Endothelial cell of umbilical vein (primary cell): Measurements from ENCODE around the gene MRM2.

Source experiments
- CTCF ChIP-seq, 2 donors: IDR thresholded peaks; 1 replicate in 1 of 2; 2 replicates in 1 of 2; pipeline ENCODE4 v1.5.1; 2011; ENCODE audit warnings: low read length in 2 of 2, mild to moderate bottlenecking in 2 of 2, moderate library complexity in 2 of 2, control low read depth in 1 of 2, inconsistent platforms in 1 of 2, low read depth in 1 of 2; ENCODE audit not compliant: insufficient read depth in 1 of 2; ENCODE audit errors: extremely low read depth in 1 of 2
- EZH2 ChIP-seq: IDR thresholded peaks from 2 replicates; pipeline ENCODE4 v1.6.1; 2012; ENCODE audit warnings: borderline replicate concordance, low read depth, mild to moderate bottlenecking, moderate library complexity, low read length, inconsistent platforms; ENCODE audit not compliant: severe bottlenecking
- FOS ChIP-seq: IDR thresholded peaks from 2 replicates; pipeline ENCODE4 v1.6.1; 2011; ENCODE audit warnings: mild to moderate bottlenecking, low read length, moderate library complexity, borderline replicate concordance; ENCODE audit not compliant: insufficient read depth
- JUN ChIP-seq: IDR thresholded peaks from 2 replicates; pipeline ENCODE4 v1.6.1; 2011; ENCODE audit warnings: borderline replicate concordance, low read depth; ENCODE audit not compliant: insufficient read length, insufficient read depth
- MYC ChIP-seq: IDR thresholded peaks from one replicate; pipeline ENCODE4 v1.6.1; 2011; ENCODE audit warnings: mild to moderate bottlenecking, low read depth, low read length
- POLR2A ChIP-seq: IDR thresholded peaks from 2 replicates; pipeline ENCODE4 v1.6.1; 2012; ENCODE audit warnings: low read depth, mild to moderate bottlenecking, control low read depth, low read length
- POLR2AphosphoS5 ChIP-seq: IDR thresholded peaks from 2 replicates; pipeline ENCODE4 v1.6.1; 2012; ENCODE audit warnings: low read depth, mild to moderate bottlenecking, control low read depth, low read length, moderate library complexity; ENCODE audit not compliant: insufficient read depth
- TF ChIP-seq, protein P1 (sequence below): IDR thresholded peaks from 2 replicates; pipeline ENCODE4 v1.6.1; 2011; ENCODE audit not compliant: insufficient read depth, insufficient read length

DNA sequence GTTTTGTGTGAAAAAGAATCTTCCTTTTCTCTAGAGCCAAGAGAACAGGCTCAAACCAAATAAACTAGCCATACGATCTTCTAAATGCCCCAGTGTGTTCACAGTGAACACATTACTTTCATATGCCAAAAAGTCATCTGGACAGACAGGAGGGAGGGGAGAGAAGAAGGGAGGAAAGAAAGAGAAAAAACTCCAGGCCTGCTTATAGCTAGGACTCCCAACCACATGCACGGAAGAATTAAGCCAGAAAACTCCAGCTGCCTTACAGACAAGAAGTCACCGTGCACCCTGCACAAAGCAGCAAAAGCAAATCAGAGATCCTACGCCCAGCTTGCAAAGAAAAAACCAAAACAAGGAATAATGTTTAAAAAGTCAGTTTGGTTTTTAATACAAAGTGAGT is 37.9 kb upstream of the MRM2 start:
- TF ChIP-seq CTCF (IDR thresholded peaks at IDR 0.05; ENCODE audit: extremely low read depth in 1 of 2, insufficient read depth in 1 of 2, low read depth in 1 of 2, low read length in 2 of 2) (no peak), POLR2AphosphoS5 (no peak), POLR2A (no peak), JUN (no peak), EZH2 (no peak), FOS (no peak), MYC (no peak)
- TF ChIP-seq, protein P1, sequence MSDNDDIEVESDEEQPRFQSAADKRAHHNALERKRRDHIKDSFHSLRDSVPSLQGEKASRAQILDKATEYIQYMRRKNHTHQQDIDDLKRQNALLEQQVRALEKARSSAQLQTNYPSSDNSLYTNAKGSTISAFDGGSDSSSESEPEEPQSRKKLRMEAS: no peak
